Right lung (tissue), 5 donors: ENCODE results near the gene SLC9B1. TPM values are rescaled to one million over a fixed set of nuclear protein-coding genes. Genes with fewer than 3 reads are reported as not detected.
"Not testable (repeated sequence)": the region's sequence is repeated elsewhere in the genome, so short reads cannot be mapped to it uniquely, and the experiment has no call there.

ENCODE experiments used
- DNase-seq, 2 donors: peaks; one replicate each; pipeline ENCODE4 v3.0.0-alpha.2; 2013
- polyA plus RNA-seq, 5 donors: library from polyadenylated mRNA; unstranded; fragments of 120-200 nt; gene quantifications; one replicate each; pipeline versions ENCODE4 v1.2.1 to v1.2.3, GENCODE V29; 2013; ENCODE audit warnings: inconsistent platforms in 1 of 5, low replicate concordance in 1 of 5; ENCODE audit not compliant: insufficient read length in 5 of 5, insufficient read depth in 1 of 5

Gene SLC9B1
- polyA plus RNA-seq, 5 donors, result 2.4 to 4.9 (median 4.1) TPM

- no peak for DNase-seq
Measured at GRCh38 chr4:103011378-103012025, 8.0 kb downstream of the SLC9B1 start.

GRCh38 chr4:103010804-103011203 lies 8.7 kb downstream of the SLC9B1 start:
- no peak for DNase-seq

- DNase-seq, result peak; percentile 39 to 61
Measured at GRCh38 chr4:103008875-103009729, 10.4 kb downstream of the SLC9B1 start.

GRCh38 chr4:103002551-103002950 lies 17.0 kb downstream of the SLC9B1 start:
- no peak for DNase-seq

- no peak for DNase-seq
Measured at GRCh38 chr4:102994803-102995202, 24.7 kb downstream of the SLC9B1 start.

GRCh38 chr4:102993985-102994384 lies 25.5 kb downstream of the SLC9B1 start:
- DNase-seq, result not testable (repeated sequence)

GRCh38 chr4:102988429-102989020 lies 31.0 kb downstream of the SLC9B1 start:
- DNase-seq, result no peak

GRCh38 chr4:102981005-102981404 lies 38.5 kb downstream of the SLC9B1 start:
- no peak for DNase-seq

GRCh38 chr4:102961813-102962212 lies 57.7 kb downstream of the SLC9B1 start:
- not testable (repeated sequence) for DNase-seq

- DNase-seq, result no peak
Measured at GRCh38 chr4:102959496-102959895, 60.0 kb downstream of the SLC9B1 start.

- no peak for DNase-seq
Measured at GRCh38 chr4:102945066-102945465, 74.4 kb downstream of the SLC9B1 start.

GRCh38 chr4:102938063-102938462 lies 81.4 kb downstream of the SLC9B1 start:
- DNase-seq, result not testable (repeated sequence)

GRCh38 chr4:102935716-102936115 lies 83.8 kb downstream of the SLC9B1 start:
- no peak for DNase-seq

GRCh38 chr4:102919697-102920096 lies 99.8 kb downstream of the SLC9B1 start:
- not testable (repeated sequence) for DNase-seq

- no peak for DNase-seq
Measured at GRCh38 chr4:102918859-102919258, 100.6 kb downstream of the SLC9B1 start.

- no peak for DNase-seq
Measured at GRCh38 chr4:102901804-102902203, 117.7 kb downstream of the SLC9B1 start.

GRCh38 chr4:102897610-102898009 lies 121.9 kb downstream of the SLC9B1 start:
- DNase-seq, result not testable (repeated sequence)

GRCh38 chr4:102896547-102896946 lies 123.0 kb downstream of the SLC9B1 start:
- DNase-seq, result not testable (repeated sequence)

- DNase-seq, result not testable (repeated sequence)
Measured at GRCh38 chr4:102889866-102890265, 129.6 kb downstream of the SLC9B1 start.

GRCh38 chr4:102888570-102888969 lies 130.9 kb downstream of the SLC9B1 start:
- not testable (repeated sequence) for DNase-seq

GRCh38 chr4:102883278-102883677 lies 136.2 kb downstream of the SLC9B1 start:
- no peak for DNase-seq

- peak in 1 of 2 donors; percentile 25 for DNase-seq
Measured at GRCh38 chr4:102881343-102881742, 138.2 kb downstream of the SLC9B1 start.

GRCh38 chr4:102878901-102879300 lies 140.6 kb downstream of the SLC9B1 start:
- DNase-seq, result no peak
